NCI-H2171 treated with DMSO at 0.1 percent for 48 hours (cell line): ENCODE data around the gene FLII.
"Not testable (repeated sequence)": the region's sequence is repeated elsewhere in the genome, so short reads cannot be mapped to it uniquely, and the experiment has no call there.

Experiments used
- DNase-seq: peaks from one replicate; lab custom pipeline; 2025; lab: John Stamatoyannopoulos, UW

FLII gene

DNA sequence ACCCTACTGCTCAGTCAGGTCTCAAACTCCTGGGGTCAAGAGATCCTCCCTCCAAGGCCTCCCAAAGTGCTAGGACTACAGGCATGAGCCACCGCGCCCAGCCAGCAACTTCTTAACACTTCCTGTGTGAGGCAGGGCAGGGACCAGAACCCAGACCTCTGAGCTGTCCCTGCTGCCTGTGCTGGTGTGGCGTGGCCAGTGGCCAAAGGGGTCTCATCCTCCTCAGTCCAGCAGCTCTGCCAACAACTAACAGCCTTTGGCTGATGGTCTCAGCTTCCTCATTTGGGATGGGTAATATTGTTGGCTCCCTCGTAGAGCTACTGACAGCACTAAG lies 34.5 kb downstream of the FLII start:
- DNase-seq = no peak

DNA sequence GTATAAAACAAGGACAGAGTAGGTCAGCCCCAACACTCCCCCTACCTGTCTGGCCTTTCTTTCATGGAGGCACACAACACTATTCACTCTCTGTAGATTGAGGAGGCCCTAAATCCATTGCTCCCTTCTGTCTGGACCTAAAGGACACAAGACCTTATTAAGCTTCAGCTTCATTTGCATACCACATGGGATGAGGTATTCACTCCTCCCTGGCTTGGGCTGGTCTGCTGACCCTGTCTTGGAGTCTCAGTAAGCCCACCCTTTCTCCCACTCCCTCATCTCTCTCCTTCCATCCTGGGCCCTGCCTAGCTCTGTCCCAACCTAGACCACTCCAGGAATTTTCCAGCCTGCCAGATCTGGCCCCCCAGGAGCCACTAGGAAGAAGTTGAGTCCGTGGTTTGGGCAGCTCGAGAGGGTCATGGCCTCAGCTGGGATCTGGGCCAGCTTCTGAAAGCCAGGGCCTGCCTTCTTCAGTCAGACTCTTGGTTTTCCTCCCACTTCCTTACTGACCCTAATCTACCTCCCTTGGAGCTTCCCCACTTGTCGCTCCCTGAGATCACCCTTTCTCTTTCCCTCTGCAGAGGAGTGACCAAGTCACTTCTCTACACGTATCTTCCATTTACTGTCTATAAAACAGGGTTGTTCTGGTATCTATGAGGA lies 39.7 kb downstream of the FLII start:
- no peak for DNase-seq

DNA sequence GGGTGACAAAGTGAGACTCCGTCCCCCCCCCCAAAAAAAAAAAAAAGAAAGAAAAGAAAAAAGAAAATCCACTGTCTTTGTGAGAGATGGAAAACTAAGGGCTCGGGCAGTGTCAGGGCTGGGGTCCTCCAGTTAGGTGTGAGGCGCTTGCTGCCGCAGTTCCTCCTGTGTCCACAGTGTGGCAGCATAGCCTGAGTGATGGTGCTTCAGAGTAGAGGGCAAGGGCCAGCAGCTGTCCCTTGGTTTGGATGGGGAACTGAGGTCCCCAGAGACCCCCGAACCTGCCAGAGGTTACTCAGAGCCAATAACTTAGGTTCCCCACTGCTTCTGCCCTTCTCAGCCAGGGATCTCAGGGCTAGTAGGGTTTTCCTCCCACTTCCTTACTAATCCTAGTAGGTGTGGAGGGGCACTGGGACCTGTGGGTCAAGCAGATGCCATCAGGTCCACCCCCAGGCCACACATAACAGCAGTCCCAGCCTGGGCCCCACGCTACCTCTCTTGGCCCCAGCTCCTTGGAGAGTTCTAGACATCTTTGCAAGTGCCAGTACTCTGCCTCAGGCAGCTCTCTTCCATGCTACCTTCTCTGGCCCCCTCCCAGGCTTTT lies 41.0 kb downstream of the FLII start:
- peak; percentile 48 for DNase-seq

DNA sequence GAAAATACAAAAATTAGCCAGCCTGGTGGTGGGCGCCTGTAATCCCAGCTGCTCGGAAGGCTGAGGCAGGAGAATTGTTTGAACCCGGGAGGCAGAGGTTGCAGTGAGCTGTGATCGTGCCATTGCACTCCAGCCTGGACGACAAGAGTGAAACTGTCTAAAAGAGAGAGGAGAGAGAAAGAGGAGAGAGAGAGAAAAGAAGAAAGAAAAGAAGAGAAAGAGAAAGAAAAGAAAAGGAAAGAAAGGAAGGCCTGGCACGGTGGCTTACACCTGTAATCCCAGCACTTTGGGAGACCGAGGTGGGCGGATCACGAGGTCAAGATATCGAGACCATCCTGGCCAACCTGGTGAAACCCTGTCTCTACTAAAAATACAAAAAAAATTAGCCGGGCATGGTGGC lies 41.6 kb downstream of the FLII start:
- DNase-seq = not testable (repeated sequence)

DNA sequence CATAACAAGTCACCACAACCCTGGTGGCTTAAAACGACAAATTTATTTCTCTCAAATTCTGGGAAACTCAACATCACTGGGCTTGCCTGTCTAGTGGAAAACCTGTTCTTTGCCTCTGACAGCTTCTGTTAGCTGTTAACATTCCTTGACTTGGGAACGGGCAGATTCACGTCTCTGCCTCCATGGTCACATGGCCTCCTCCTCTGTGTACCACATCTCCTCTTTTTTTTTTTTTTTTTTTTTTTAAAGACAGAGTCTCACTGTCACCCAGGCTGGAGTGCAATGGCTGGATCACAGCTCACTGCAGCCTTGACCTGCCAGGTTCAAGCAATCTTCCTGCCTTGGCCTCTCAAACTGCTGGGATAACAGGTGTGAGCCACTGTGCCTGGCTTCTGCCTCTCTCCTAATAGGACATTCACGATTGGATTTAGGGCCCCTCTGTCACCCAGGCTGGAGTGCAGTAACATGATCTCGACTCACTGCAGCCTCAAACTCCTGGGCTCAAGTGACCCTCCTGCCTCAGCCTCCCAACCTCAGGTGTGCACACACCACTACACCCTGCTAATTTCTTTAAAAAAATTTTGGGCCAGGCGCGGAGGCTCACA lies 44.8 kb downstream of the FLII start:
- no peak for DNase-seq

DNA sequence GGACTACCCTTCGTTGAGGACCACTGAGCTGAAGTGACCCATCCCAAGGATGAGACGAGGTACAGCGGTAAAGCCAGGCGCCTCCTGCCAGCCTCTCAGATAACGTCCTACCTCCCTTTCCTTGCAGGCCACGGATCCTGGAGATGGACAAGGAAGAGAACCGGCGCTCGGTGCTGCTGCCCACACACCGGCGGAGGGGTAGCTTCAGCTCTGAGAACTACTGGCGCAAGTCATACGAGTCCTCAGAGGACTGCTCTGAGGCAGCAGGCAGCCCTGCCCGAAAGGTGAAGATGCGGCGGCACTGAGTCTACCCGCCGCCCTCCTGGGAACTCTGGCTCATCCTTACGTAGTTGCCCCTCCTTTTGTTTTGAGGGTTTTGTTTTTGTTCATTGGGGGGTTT lies 50.4 kb downstream of the FLII start:
- no peak for DNase-seq

DNA sequence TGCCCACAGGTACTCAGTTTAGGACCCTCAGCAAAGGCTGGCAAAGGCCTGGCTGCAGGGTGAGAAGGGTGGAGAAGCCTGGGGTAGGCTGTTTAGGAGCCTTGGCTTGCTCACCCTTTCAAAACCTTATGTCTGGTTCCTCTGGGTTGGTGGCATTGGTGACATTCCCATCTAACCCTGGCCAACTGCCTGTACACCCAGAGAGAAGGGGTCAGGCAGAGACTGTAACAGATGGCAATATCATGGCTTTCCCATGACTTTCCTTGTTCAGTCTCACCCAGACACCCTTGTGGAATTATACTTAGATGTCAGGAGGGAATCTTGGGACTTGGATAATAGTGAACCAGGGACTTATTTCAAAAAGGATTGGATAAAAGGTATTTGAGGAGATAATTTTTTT lies 51.6 kb downstream of the FLII start:
- no peak for DNase-seq

DNA sequence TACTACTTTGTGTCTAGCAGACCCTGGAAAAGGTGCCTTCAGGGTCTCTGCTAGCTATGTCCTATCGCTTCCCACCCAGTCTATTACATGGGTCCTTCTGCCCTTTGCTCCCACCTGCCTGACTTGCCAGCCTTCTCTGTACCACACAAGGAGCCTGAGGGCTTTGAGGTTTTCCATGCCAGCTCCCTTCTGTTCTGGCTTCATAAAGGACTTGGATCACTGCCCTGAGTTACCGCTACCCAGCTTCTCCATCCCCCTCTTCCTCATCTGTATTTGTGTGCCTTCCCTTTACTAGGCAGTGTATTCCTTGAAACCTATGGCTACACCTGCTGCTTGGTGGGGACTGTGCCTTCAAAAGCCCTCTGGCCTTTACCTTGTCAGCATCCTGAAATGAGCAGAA lies 52.7 kb downstream of the FLII start:
- no peak for DNase-seq

DNA sequence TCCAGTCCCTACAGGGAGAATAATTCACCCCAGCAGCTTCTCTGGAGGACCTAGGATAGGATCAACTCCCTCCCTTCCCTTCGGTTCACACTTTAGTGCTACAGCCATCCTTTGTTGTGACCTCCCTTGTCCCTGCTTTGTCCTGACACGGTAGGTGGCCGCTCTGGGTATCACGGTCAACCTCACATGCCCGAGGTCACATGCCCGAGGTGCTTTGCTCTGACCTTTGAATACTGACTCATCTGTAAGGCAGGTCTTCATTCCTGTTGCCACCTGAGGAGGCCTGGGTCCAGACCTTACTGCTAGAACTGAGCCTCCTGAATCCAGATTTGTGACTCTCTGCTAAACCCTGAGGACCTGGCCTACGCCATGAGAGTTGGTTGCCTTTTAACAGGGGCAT lies 55.2 kb downstream of the FLII start:
- DNase-seq = no peak

DNA sequence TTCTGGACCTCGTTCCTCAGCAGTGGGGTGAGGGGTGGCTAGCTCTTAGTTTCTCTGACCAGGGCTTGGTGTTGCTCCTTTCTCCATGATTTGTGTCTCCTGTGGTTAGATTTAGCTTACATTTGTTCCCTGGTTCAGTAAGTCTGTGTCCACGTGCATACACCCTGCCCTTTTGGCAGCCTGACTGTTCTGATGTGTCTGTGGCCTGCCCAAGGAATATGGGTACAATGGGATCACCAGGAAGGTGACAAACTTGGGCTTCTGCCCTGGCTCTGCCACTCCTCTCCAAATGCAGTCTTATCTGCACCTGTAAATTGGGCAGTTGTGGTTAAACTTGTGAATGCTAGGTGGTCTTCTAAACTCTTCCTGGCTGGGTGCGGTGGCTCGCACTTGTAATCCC lies 57.4 kb downstream of the FLII start:
- DNase-seq = no peak

DNA sequence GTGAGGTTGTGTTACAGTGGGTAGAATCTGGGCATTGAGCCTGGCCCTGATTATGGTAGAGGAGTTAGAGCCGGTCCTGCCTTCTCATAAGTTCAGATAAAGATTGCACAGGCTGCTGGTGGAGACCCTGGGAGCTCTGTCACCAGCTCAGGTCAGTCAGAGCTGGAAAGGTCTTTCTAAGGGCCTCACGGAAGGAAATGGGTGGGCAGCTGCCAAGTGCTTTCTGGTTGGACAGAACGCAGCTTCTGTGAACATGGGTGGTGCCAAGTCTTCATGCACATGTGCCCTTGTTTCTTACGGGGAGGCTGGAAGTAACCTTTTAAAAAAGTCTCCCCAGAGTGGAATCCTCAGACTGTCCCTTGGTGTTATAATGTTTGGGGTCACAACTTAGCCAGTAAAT lies 60.0 kb downstream of the FLII start:
- no peak for DNase-seq

DNA sequence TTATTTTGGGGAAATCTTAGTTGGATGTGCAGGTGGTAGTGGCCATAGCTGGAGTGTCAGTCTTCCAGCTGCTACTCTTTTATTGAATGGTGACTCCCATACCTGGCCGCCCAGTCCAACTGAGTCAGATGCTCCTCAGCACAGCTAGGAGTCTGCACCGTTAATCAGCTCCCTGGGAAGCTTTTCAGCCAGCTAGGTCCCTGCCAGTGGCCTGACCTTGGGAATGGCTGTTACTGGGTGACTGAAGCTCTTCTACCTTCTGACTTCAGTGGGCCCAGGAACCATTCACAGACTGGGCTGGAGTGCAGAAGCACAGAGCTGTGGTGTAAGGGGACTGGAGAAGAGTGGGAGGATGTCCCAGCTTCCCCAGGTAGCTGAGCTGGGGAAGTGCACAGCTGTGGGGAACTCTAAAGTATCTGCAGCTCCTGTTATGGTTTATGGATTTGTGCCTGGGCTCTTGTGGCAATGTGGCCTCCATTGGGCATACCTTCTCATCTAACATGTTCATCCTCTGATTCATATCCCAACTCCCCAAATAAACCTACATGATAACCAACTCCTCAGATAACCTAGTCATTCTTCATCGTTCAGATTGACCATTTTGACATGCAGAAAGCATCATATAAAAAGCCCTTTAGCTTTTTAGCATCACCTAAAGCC lies 60.9 kb downstream of the FLII start:
- no peak for DNase-seq

DNA sequence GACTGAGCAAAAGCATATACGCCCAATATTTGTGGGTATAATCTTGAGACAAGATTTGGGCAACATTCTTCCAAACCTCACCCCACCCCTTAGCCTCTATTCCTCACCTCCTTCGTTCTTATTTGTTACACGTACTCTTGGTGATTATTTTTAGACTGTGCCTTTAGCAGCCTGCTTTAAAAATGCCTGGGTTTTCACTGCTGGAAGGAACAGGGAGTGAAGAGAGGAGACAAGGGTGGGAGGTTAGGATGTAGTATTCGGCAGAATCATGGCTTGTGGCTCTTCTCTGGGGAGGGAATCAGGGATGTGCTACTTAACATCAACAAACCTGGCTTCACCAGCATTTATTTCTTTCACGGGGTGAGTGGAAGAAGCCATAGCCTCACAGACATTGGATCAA lies 63.3 kb downstream of the FLII start:
- no peak for DNase-seq
